ENCODE measurements around the gene TEC. TPM values are rescaled to one million over a fixed set of nuclear protein-coding genes. Genes with fewer than 3 reads are reported as not detected.

Gene TEC
- total RNA-seq, 1 experiment from 2014 or later: 0.99 TPM

DNA sequence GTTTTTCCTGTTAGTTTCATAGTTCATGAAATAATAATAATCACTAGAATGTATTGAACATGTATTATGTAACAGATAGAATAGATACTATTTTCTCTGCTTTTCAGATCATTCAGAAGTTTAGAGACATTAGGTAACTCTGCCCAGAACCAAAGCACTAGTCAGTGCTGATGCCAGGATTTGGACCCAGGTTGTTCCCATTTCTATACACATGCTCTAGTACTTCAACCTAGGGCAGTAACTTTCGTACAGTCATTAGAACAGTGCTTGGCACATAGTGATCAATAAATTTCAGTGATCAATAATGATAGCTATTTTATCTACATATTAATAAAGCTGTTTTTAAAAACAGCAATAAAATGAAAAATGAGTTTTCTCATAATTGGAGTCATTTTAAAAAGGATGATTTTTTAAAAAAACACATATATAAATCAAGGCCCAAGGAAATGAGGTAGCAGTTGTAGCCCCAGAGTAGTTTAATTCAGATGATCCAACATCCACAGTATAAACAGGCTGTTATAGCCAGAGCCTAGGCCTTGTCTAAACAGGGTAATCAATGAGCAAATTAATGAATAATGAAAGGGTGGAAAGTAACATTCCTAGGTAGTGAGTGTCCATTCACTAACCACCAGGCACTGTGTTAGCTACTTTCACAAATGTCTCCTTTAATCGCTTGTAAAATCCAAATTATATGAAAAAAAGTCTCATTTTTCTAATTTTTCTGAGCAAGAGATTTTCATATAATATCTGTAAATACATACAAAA is 161.1 kb downstream of the TEC start:
- DNase-seq: no peak
- Histone ChIP-seq H3K36me3 (no peaks in the 10 kb centered on the region), H3K9me3 (no peaks in the 10 kb centered on the region), H3K27me3 (no peaks in the 10 kb centered on the region), H3K4me3 (no peak overlapping the region)

DNA sequence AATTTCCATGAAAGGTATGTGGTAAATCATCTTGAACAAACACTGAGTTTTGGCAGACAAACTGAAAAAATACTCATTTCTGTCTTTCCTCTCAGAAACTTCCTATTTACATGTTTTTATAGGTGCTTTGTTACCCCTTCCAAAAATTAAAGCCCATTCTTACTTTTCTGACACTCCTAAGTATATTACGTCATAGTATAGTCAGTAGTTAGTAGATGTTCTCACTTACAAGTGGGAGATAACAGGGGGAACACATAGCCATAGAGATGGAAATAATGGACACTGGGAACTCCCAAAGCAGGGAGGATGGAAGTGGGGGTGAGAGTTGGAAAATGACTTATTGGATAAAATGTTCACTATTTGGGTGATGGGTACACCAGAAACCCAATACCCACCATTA is 164.4 kb downstream of the TEC start:
- H3K9me3 ChIP-seq: no peaks in the 10 kb centered on the region
- no peaks in the 10 kb centered on the region for H3K27me3 ChIP-seq
- no peak for DNase-seq
- H3K4me3 ChIP-seq: no peak overlapping the region
- H3K36me3 ChIP-seq: no peaks in the 10 kb centered on the region

DNA sequence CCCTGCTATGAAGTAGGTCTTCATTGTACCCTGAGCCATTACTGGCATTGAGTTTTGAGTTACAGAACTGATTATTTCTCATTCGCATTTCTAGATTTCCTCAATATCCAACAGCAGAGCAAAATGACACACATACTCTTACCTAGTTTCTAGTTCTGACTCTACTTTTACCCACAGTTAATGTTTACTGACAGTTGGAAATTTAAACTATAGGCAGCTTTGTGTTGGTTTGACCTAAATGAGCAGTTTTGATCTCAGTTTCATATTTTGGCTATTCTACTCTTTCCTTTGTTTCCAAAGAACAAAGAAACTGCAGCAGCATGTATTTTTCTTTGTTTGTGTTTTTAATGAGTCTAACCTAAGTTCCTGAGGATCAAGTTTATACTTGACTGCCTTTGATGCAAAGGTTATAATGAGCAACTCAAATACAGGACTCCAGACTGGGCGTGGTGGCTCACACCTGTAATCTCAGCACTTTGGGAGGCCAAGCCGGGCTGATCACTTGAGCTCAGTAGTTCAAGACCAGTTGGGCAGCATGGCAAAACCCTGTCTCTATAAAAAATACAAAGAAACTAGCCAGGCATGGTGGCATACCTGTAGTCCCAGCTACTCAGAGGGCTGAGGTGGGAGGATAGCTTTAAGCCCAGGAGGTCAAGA is 166.0 kb downstream of the TEC start:
- H3K36me3 ChIP-seq: no peaks in the 10 kb centered on the region
- H3K4me3 ChIP-seq: no peak overlapping the region
- no peaks in the 10 kb centered on the region for H3K9me3 ChIP-seq
- no peak for DNase-seq
- H3K27me3 ChIP-seq: no peaks in the 10 kb centered on the region

DNA sequence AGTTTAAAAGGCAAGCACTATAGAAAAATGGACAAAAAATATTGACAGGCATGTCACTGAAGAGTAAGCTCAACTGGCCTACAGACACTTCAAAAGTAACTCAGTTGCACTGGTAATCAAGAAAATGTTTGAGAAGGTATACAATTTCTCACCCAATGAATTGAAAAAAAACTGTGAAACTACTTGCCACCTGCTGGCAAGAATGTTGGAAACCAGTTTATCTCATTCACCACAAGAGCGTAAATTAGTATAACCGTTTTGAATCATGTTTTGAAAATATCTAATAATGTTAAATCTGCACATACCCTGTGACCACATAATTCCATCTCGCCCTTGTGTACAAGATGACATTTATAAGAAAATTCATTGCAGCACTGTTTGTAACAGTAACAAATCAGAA is 167.3 kb downstream of the TEC start:
- no peak for DNase-seq
- no peaks in the 10 kb centered on the region for H3K9me3 ChIP-seq
- H3K27me3 ChIP-seq: no peaks in the 10 kb centered on the region
- H3K4me3 ChIP-seq: no peak overlapping the region
- no peaks in the 10 kb centered on the region for H3K36me3 ChIP-seq

DNA sequence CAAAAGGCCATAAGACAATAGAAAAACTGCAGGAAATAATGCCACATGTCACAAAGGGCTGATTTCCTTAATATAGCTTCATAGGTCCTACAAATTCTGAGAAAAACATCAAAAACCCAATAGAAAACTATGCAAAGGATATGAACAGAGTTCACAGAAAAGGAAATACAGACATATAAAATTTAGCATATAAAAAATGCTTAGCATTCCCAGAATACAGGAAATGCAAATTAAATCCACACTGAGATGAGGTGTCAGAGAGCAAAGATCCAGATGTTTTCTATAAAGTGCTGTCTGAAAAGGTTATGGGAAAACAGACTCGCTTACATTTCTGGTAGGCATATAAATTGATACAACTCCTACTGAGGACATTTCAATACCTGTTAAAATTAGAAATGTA is 169.4 kb downstream of the TEC start:
- H3K27me3 ChIP-seq: no peaks in the 10 kb centered on the region
- no peak overlapping the region for H3K4me3 ChIP-seq
- no peaks in the 10 kb centered on the region for H3K9me3 ChIP-seq
- no peak for DNase-seq
- no peaks in the 10 kb centered on the region for H3K36me3 ChIP-seq

DNA sequence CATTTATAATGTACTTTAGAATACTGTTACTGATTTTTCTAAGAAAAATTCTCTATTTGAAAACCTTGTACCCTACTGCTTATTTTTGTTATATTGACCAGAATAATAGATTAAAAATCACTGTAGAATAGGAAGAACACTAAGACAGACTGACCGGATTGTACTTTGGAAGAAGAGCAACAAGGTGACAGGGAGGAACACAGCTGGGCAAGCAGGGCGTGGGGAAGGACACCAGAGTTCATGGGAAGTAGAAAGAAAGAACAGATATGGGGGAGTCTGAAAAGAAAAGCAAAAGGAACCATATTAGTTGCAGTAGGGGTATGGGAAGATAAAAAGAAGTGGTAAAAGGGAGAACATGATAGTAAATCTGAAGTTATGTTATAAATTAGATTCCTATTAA is 174.2 kb downstream of the TEC start:
- no peaks in the 10 kb centered on the region for H3K27me3 ChIP-seq

DNA sequence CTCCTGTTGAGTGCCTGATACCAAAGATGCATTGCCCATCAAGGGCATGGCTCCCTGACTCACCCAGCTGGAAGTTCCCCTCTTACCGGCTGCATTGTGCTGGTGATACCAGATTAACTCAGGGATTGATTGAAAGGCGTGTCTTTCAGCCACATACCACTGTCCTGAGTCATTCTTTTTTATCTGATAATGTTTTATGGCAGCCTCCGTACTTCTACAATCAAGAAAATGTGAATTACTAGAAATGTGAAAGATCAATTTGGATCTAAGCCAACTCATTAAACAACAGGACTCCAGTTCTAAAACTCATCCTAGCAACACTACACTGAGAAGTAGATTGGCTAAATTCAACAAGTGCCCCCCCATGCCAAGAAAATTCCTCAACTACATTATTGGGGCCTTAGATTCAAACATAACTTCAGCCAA is 175.6 kb downstream of the TEC start:
- no peaks in the 10 kb centered on the region for H3K9me3 ChIP-seq
- H3K4me3 ChIP-seq: no peak overlapping the region
- peak; percentile 6 for DNase-seq
- H3K36me3 ChIP-seq: no peaks in the 10 kb centered on the region
- no peaks in the 10 kb centered on the region for H3K27me3 ChIP-seq

More for the DNA sequence above, 174.2 kb downstream of the TEC start:
- H3K4me3 ChIP-seq: no peak overlapping the region
- no peaks in the 10 kb centered on the region for H3K36me3 ChIP-seq
- H3K9me3 ChIP-seq: no peaks in the 10 kb centered on the region
- no peak for DNase-seq

DNA sequence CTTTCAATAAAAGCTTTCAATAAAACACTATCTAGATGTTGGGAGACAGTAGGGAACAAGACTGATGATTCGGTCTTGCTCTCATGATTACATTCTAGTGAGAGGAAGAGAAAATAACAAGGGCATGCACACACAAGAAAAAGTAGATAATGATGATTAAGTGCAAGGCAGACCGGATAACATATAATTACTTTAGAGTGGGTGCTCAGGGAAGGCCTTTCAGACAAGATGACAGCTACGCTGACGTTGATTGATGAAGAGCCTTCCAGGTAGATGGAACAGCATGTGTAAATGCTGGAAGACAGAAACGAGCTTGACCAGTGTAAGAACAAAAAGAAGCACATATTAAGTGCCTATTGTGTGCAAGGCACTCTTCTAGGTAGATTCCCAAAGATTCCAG is 179.0 kb downstream of the TEC start:
- no peaks in the 10 kb centered on the region for H3K36me3 ChIP-seq
- H3K9me3 ChIP-seq: no peaks in the 10 kb centered on the region
- no peak for DNase-seq
- no peaks in the 10 kb centered on the region for H3K27me3 ChIP-seq
- H3K4me3 ChIP-seq: no peak overlapping the region

DNA sequence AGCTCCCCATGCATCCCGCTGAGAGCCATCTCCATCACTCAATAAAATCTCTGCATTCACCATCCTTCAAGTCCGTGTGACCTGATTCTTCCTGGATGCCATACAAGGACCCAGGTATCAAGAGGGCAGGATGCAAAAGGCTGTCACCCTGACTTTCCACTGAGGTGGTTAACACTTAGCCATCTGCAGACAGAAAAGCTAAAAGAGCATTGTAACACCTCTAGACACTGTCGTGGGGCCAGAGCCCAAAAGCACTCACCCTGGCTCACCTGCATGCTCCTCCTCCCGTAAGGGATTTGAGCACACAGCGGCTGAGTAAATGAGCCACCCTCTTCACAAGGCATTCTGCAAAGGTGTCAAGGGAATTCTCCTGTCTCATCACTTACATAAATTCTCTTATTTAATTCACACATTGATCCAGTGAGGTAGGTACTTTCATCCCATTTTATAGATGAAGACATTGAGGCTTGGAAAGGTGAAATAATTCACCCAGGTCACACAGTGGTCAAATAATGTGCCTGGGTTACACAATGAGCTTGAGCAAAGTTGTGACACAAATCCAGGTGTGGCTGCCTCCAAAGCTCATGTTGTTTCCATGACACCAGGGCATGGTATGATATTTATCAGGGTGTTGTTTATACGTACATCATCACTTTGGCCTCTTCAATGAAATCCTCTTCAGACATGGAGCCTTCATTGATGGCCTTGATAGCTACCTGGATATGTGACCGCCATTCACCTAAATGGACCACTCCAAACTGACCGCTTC is 183.6 kb downstream of the TEC start:
- H3K9me3 ChIP-seq: no peaks in the 10 kb centered on the region
- H3K4me3 ChIP-seq: no peak overlapping the region
- H3K36me3 ChIP-seq: no peaks in the 10 kb centered on the region
- no peaks in the 10 kb centered on the region for H3K27me3 ChIP-seq
- DNase-seq: no peak

Other genes starting within 250 kb of the TEC start
- not detected in 2 replicates for gene TXK, start 135.6 kb downstream of the TEC start, total RNA-seq (2014; rRNA removed; shearing (Covaris generic); ENCODE audit: low replicate concordance)
- 14.5 and 18.2 TPM in 2 replicates for gene SLAIN2, start 71.7 kb upstream of the TEC start, total RNA-seq (2014; rRNA removed; shearing (Covaris generic); ENCODE audit: low replicate concordance)
- gene SLC10A4, start 213.5 kb upstream of the TEC start, total RNA-seq (2014; rRNA removed; shearing (Covaris generic); ENCODE audit: low replicate concordance): not detected in 2 replicates
- gene ZAR1, start 220.4 kb upstream of the TEC start, total RNA-seq (2014; rRNA removed; shearing (Covaris generic); ENCODE audit: low replicate concordance): not detected in 2 replicates